Endothelial cell (in vitro differentiated cells): ENCODE data around the gene ANTXR1. TPM values are rescaled to one million over a fixed set of nuclear protein-coding genes. Genes with fewer than 3 reads are reported as not detected.

ENCODE experiments used
- DNase-seq: peaks from one replicate; pipeline ENCODE4 v3.0.0; 2021; ENCODE audit warnings: low spot score
- H3K27ac Mint-ChIP-seq: one replicate; pipeline ENCODE4 v1.8.0; 2021; ENCODE audit warnings: mixed read lengths, inconsistent platforms; ENCODE audit not compliant: unreplicated experiment
- H3K27me3 Mint-ChIP-seq: one replicate; pipeline ENCODE4 v1.8.0; 2021; ENCODE audit warnings: mild to moderate bottlenecking, moderate library complexity, mixed read lengths, inconsistent platforms; ENCODE audit not compliant: unreplicated experiment
- H3K36me3 Mint-ChIP-seq: one replicate; pipeline ENCODE4 v1.8.0; 2021; ENCODE audit warnings: mild to moderate bottlenecking, low read depth, mixed read lengths, inconsistent platforms; ENCODE audit not compliant: unreplicated experiment
- H3K4me1 Mint-ChIP-seq: one replicate; pipeline ENCODE4 v1.8.0; 2021; ENCODE audit warnings: mild to moderate bottlenecking, mixed read lengths, inconsistent platforms; ENCODE audit not compliant: unreplicated experiment
- H3K4me3 Mint-ChIP-seq: one replicate; pipeline ENCODE4 v1.8.0; 2021; ENCODE audit warnings: mild to moderate bottlenecking, mixed read lengths, inconsistent platforms; ENCODE audit not compliant: unreplicated experiment
- H3K9me3 Mint-ChIP-seq: one replicate; pipeline ENCODE4 v1.8.0; 2021; ENCODE audit warnings: mixed read lengths, inconsistent platforms; ENCODE audit not compliant: unreplicated experiment
- total RNA-seq: library from RNA; stranded (reverse); fragmentation: NEBNext Ultra II Directional; extraction: Animal tissue kit (Norgen Biotek cat#: 25700); gene quantifications from one replicate; pipeline ENCODE4 v1.2.1, GENCODE V29; 2021; ENCODE audit not compliant: unreplicated experiment
- TF ChIP-seq, protein P1 (sequence below): fragments of 200-600 bp; sonication (generic); IDR thresholded peaks from one replicate; pipeline ENCODE4 v1.5.0; 2021; ENCODE audit warnings: antibody characterized with exemption; ENCODE audit not compliant: unreplicated experiment

ANTXR1 gene
- total RNA-seq, 1 donor from 2014 or later: 7.5 TPM

DNA sequence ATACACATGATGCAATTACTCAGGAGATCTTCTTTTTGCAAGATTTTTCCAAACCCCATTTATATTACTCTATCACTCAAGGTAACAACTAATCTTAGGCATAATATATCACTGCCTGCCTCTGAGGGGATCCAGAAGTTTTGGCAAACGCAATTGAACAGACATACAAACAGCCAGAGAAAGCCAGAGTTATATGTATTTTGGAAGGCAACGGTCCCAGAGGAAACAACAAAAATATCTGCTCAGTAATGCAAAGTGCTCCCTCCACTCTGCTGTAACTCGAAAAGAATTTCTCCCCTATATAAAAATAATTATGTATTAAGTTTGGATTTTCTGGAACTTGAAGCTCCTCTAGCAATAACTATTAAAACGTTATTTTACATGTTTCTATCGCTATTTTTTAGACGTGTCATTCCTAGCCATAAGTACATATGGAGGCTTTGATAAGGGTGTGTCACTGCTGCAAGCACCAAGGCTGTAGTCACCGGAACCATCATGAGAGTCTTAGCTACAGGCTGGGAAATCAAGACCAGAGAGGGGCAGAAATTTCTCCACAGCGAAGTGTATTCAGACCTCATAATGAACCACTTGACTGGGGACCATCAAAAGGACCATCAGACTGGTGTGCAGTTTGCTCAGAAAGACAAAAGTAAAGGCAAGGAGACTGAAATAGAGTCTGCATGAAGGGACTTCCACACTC is 42.3 kb upstream of the ANTXR1 start:
- DNase-seq: no peak
- H3K4me3 Mint-ChIP-seq: no peak overlapping the region
- H3K27me3 Mint-ChIP-seq: peaks cover 2% of the 10 kb centered on the region
- H3K9me3 Mint-ChIP-seq: no peaks in the 10 kb centered on the region
- H3K27ac Mint-ChIP-seq: no peak overlapping the region
- H3K4me1 Mint-ChIP-seq: no peaks in the 10 kb centered on the region
- H3K36me3 Mint-ChIP-seq: no peaks in the 10 kb centered on the region
- TF ChIP-seq, protein P1, sequence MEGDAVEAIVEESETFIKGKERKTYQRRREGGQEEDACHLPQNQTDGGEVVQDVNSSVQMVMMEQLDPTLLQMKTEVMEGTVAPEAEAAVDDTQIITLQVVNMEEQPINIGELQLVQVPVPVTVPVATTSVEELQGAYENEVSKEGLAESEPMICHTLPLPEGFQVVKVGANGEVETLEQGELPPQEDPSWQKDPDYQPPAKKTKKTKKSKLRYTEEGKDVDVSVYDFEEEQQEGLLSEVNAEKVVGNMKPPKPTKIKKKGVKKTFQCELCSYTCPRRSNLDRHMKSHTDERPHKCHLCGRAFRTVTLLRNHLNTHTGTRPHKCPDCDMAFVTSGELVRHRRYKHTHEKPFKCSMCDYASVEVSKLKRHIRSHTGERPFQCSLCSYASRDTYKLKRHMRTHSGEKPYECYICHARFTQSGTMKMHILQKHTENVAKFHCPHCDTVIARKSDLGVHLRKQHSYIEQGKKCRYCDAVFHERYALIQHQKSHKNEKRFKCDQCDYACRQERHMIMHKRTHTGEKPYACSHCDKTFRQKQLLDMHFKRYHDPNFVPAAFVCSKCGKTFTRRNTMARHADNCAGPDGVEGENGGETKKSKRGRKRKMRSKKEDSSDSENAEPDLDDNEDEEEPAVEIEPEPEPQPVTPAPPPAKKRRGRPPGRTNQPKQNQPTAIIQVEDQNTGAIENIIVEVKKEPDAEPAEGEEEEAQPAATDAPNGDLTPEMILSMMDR: no peak

DNA sequence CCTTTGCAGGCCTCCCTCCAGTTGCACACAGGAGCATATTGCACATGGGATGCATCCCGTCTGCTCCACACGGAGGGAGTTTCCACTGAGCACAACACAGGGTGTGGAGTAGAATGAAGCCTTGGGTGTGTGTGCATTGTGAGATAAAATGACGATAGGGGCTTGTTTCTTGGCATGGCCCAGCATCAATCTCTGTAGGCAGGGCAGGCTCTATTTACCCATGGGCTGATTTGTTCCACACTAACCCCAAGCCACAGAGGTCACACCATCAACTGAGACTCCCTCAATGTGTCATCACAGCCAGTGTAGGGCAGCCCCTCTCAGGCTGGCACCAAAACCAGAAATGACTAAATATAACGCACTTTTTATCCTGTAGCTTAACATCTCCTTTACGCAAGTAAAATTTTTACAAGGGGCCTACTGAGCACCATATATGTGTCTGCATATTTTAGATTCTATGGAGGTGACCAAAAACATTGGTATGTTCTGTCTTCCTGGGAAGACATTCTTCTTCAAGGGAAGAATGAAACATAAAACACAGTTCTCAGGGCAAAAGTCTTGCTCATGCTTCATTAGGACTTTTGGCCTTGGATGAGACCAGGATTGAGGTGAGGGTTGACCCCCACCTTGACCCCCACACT is 41.3 kb upstream of the ANTXR1 start:
- Mint-ChIP-seq H3K36me3 (no peaks in the 10 kb centered on the region), H3K27me3 (peaks cover 2% of the 10 kb centered on the region), H3K9me3 (no peaks in the 10 kb centered on the region), H3K4me1 (no peaks in the 10 kb centered on the region), H3K4me3 (no peak overlapping the region), H3K27ac (no peak overlapping the region)
- no peak for DNase-seq
- TF ChIP-seq, protein P1: no peak

DNA sequence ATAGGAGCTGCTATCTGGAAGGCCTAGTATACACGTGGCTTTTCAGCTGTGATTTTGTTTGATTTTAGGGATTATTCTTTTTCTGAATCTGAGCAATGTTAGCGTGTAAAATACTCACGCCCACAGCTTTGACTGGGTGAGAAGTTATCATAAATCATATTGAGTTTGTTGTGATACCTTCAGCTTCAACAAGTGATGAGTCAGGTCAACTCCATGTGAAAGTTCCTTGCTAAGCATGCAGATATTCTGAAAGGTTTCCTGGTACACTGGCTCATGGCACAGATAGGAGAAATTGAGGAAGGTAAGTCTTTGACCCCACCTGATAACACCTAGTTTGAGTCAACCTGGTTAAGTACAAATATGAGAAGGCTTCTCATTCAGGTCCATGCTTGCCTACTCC is 38.7 kb upstream of the ANTXR1 start, which contains the start of gene GKN1:
GKN1 (plus strand) TSS at position 386 of the 400 bp plus-strand sequence. CDS start 42 bp downstream, outside the sequence.
- H3K27ac Mint-ChIP-seq: no peak within 1 kb of the TSS
- no peaks in the 10 kb centered on the region for H3K4me1 Mint-ChIP-seq
- DNase-seq: no peak
- H3K36me3 Mint-ChIP-seq: no peaks in the 10 kb centered on the region
- peaks cover 2% of the 10 kb centered on the region for H3K27me3 Mint-ChIP-seq
- TF ChIP-seq, protein P1: no peak
- H3K4me3 Mint-ChIP-seq: no peak within 1 kb of the TSS
- no peaks in the 10 kb centered on the region for H3K9me3 Mint-ChIP-seq

DNA sequence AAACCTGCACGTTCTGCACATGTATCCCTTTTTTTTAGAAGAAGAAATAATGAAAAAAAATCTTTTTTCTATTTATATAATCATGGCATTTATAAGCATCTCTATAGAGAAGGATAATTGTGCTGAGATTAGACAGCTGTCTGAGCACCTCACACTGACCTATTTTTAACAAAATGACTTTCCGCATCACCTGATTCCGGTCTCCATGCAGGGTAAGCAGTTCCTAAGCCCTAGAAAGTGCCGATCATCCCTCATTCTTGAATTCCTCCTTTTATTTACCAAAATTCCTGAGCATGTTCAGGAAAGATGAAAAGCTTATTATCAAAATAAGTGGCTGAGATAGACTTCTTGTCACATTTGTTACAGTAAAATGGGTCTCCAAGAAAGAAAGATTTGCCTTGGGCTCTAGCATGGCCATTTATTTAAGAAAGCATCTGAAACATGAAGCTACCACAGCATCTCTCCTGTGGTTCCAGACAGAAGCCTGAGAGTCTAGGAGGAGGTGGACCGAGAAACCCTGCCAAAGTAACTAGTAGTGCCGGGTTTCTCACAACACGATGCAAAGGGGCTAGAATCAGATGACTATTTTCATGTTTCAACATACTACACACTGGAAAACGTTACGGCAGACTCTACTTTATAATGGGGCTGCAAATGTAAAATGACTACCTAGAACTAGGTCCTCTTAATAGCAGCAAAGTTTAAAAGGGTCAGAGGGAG is 37.9 kb upstream of the ANTXR1 start:
- no peaks in the 10 kb centered on the region for H3K9me3 Mint-ChIP-seq
- no peaks in the 10 kb centered on the region for H3K4me1 Mint-ChIP-seq
- no peaks in the 10 kb centered on the region for H3K36me3 Mint-ChIP-seq
- TF ChIP-seq, protein P1: no peak
- no peak for DNase-seq
- H3K27me3 Mint-ChIP-seq: peaks cover 2% of the 10 kb centered on the region
- H3K4me3 Mint-ChIP-seq: no peak overlapping the region
- no peak overlapping the region for H3K27ac Mint-ChIP-seq
